ENCODE measurements around the gene MAB21L4. TPM values are rescaled to one million over a fixed set of nuclear protein-coding genes. Genes with fewer than 3 reads are reported as not detected.

Gene MAB21L4
- total RNA-seq, 1 donor from 2014 or later: 0.59 TPM

DNA sequence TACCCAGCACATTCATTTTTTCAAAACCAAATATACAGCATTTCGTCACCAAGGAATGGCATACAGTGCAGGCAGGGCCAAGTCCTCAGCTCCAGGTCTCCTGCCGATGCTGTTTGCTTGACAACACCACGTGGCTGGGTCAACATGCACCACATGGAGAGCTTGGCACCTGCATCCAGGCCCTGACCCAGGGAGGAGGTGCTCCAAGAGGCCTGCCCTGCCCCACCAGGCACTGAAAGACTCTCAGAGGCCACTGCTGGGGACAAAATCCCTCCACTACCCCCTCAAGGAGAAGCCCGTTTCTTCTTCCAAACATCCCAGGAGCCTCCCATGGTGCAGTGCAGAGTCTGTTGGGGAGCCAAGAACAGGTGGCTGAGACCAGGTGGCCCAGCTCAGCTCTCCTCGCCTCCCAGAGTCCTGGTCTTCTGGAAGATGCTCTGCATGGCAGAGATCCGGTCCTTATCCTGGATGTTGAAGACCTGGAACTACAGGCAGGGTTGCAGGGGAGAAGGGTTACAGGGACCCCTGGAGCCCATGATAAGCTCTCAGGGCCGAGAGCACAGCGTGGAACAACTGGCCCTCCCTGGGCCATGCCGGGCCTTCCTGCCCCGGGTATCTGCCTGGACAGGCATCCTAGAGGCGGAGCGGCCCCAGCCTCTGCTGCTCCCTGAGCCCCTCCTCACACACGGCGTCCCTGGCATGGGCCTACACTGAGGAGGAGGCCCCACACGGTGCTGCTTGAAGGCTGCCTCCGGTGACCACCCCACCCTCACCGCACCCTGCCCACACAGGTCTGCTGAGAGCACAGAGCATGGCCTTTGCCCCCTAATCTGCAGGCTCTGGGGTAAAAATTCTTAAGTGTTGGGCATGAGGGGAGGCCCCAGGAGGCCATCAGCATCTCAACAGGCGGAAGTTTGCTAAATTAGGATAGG is 9.0 kb downstream of the MAB21L4 start:
- Mint-ChIP-seq H3K4me3 (ENCODE audit: unreplicated experiment) (no peak overlapping the region), H3K9me3 (ENCODE audit: unreplicated experiment) (no peaks in the 10 kb centered on the region), H3K36me3 (ENCODE audit: low read depth, unreplicated experiment) (no peaks in the 10 kb centered on the region), H3K27me3 (ENCODE audit: low read depth, unreplicated experiment) (peaks cover 16% of the 10 kb centered on the region), H3K4me1 (ENCODE audit: low read depth, unreplicated experiment) (peaks cover 4% of the 10 kb centered on the region), H3K27ac (ENCODE audit: unreplicated experiment) (no peak overlapping the region)
- Histone ChIP-seq H3K4me1 (ENCODE audit: insufficient read depth, low read length) (no peaks in the 10 kb centered on the region), H3K27ac (ENCODE audit: low read depth, low read length) (no peak overlapping the region), H3K4me2 (ENCODE audit: low read length) (no peak overlapping the region), H2AFZ (ENCODE audit: low read depth, low read length) (no peak overlapping the region), H4K20me1 (ENCODE audit: insufficient read depth, low read length) (no peaks in the 10 kb centered on the region), H3K4me3 (ENCODE audit: insufficient read depth, low read depth, low read length) (no peak overlapping the region), H3K9ac (ENCODE audit: low read length) (no peak overlapping the region), H3K79me2 (ENCODE audit: insufficient read depth, low read length) (no peaks in the 10 kb centered on the region), H3K27me3 (ENCODE audit: insufficient read depth, low read length) (no peaks in the 10 kb centered on the region), H3K9me3 (ENCODE audit: insufficient read depth, low read depth, low read length) (no peaks in the 10 kb centered on the region), H3K36me3 (ENCODE audit: insufficient read depth, low read length) (no peaks in the 10 kb centered on the region)
- DNase-seq (ENCODE audit: low read depth): no peak
- no peak for FAIRE-seq
- no peak for TF ChIP-seq EZH2 (IDR thresholded peaks at IDR 0.05; ENCODE audit: insufficient read depth, low read length)
- TF ChIP-seq, protein P1, sequence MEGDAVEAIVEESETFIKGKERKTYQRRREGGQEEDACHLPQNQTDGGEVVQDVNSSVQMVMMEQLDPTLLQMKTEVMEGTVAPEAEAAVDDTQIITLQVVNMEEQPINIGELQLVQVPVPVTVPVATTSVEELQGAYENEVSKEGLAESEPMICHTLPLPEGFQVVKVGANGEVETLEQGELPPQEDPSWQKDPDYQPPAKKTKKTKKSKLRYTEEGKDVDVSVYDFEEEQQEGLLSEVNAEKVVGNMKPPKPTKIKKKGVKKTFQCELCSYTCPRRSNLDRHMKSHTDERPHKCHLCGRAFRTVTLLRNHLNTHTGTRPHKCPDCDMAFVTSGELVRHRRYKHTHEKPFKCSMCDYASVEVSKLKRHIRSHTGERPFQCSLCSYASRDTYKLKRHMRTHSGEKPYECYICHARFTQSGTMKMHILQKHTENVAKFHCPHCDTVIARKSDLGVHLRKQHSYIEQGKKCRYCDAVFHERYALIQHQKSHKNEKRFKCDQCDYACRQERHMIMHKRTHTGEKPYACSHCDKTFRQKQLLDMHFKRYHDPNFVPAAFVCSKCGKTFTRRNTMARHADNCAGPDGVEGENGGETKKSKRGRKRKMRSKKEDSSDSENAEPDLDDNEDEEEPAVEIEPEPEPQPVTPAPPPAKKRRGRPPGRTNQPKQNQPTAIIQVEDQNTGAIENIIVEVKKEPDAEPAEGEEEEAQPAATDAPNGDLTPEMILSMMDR (IDR thresholded peaks at IDR 0.05; ENCODE audit: insufficient read depth, low read depth, low read length): no peak

DNA sequence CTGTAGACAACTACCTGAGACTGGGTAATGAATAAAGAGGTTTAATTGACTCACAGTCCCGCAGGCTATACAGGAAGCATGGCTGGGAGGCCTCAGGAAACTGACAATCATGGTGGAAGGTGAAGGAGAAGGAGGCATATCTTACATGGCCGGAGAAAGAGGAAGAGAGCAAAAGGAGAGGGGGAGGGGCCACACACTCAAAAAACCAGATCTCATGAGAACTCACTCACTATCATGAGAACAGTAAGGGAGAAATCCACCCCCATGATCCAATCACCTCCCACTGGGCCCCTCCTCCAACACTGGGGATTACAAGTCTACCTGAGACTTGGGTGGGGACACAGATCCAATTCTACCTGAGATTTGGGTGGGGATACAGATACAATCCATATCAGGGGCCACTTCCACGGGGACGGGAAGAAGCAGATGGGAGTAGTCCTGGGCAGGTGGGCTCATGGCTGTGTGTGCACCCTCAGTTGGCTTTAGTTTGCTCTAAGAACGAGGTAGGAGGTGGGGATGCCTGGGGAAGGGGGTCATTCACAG is 9.9 kb downstream of the MAB21L4 start:
- Histone ChIP-seq H2AFZ (ENCODE audit: low read depth, low read length) (no peak overlapping the region), H3K79me2 (ENCODE audit: insufficient read depth, low read length) (no peaks in the 10 kb centered on the region), H3K4me2 (ENCODE audit: low read length) (no peak overlapping the region), H3K27ac (ENCODE audit: low read depth, low read length) (no peak overlapping the region), H4K20me1 (ENCODE audit: insufficient read depth, low read length) (no peaks in the 10 kb centered on the region), H3K27me3 (ENCODE audit: insufficient read depth, low read length) (no peaks in the 10 kb centered on the region), H3K4me3 (ENCODE audit: insufficient read depth, low read depth, low read length) (no peak overlapping the region), H3K4me1 (ENCODE audit: insufficient read depth, low read length) (no peaks in the 10 kb centered on the region), H3K9me3 (ENCODE audit: insufficient read depth, low read depth, low read length) (no peaks in the 10 kb centered on the region), H3K36me3 (ENCODE audit: insufficient read depth, low read length) (no peaks in the 10 kb centered on the region), H3K9ac (ENCODE audit: low read length) (no peak overlapping the region)
- H3K27ac Mint-ChIP-seq (ENCODE audit: unreplicated experiment): no peak overlapping the region
- no peak for DNase-seq (ENCODE audit: low read depth)
- H3K27me3 Mint-ChIP-seq (ENCODE audit: low read depth, unreplicated experiment): peaks cover 12% of the 10 kb centered on the region
- H3K4me3 Mint-ChIP-seq (ENCODE audit: unreplicated experiment): no peak overlapping the region
- no peaks in the 10 kb centered on the region for H3K9me3 Mint-ChIP-seq (ENCODE audit: unreplicated experiment)
- no peaks in the 10 kb centered on the region for H3K36me3 Mint-ChIP-seq (ENCODE audit: low read depth, unreplicated experiment)
- no peak for FAIRE-seq
- H3K4me1 Mint-ChIP-seq (ENCODE audit: low read depth, unreplicated experiment): peaks cover 4% of the 10 kb centered on the region
- TF ChIP-seq, protein P1 (IDR thresholded peaks at IDR 0.05; ENCODE audit: insufficient read depth, low read depth, low read length): no peak
- TF ChIP-seq EZH2 (IDR thresholded peaks at IDR 0.05; ENCODE audit: insufficient read depth, low read length): no peak

DNA sequence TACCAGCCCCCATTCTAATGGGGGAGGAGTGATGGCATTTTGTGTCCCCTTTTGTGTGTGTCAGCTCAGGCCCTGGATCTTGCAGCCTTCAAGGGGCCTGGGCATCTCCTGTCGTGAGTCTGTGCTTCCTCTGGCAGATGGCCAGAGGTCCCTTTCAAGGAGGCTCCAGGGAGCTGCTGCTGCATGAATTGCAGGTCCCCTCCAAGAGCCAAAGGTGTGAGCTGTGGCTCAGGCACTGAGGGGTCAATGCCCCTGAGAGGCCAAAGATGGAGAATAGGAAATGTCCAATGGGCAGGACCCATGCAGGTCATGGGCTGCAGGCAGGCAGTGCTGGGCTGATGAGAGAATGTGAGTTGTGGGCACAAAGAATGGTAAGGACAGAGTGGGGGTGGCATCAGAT is 10.4 kb downstream of the MAB21L4 start:
- H3K4me1 ChIP-seq (ENCODE audit: insufficient read depth, low read length): no peaks in the 10 kb centered on the region
- H3K4me3 ChIP-seq (ENCODE audit: insufficient read depth, low read depth, low read length): no peak overlapping the region
- H3K79me2 ChIP-seq (ENCODE audit: insufficient read depth, low read length): no peaks in the 10 kb centered on the region
- no peaks in the 10 kb centered on the region for H3K27me3 ChIP-seq (ENCODE audit: insufficient read depth, low read length)
- H3K27ac Mint-ChIP-seq (ENCODE audit: unreplicated experiment): no peak overlapping the region
- H3K4me1 Mint-ChIP-seq (ENCODE audit: low read depth, unreplicated experiment): peaks cover 4% of the 10 kb centered on the region
- TF ChIP-seq EZH2 (IDR thresholded peaks at IDR 0.05; ENCODE audit: insufficient read depth, low read length): no peak
- TF ChIP-seq, protein P1 (IDR thresholded peaks at IDR 0.05; ENCODE audit: insufficient read depth, low read depth, low read length): no peak
- H3K4me2 ChIP-seq (ENCODE audit: low read length): no peak overlapping the region
- peaks cover 10% of the 10 kb centered on the region for H3K27me3 Mint-ChIP-seq (ENCODE audit: low read depth, unreplicated experiment)
- DNase-seq (ENCODE audit: low read depth): no peak
- no peaks in the 10 kb centered on the region for H3K36me3 Mint-ChIP-seq (ENCODE audit: low read depth, unreplicated experiment)
- H3K4me3 Mint-ChIP-seq (ENCODE audit: unreplicated experiment): no peak overlapping the region
- H3K9me3 ChIP-seq (ENCODE audit: insufficient read depth, low read depth, low read length): no peaks in the 10 kb centered on the region
- no peaks in the 10 kb centered on the region for H4K20me1 ChIP-seq (ENCODE audit: insufficient read depth, low read length)
- H3K36me3 ChIP-seq (ENCODE audit: insufficient read depth, low read length): no peaks in the 10 kb centered on the region
- no peaks in the 10 kb centered on the region for H3K9me3 Mint-ChIP-seq (ENCODE audit: unreplicated experiment)
- no peak overlapping the region for H3K9ac ChIP-seq (ENCODE audit: low read length)
- H2AFZ ChIP-seq (ENCODE audit: low read depth, low read length): no peak overlapping the region
- no peak overlapping the region for H3K27ac ChIP-seq (ENCODE audit: low read depth, low read length)
- no peak for FAIRE-seq
